Liver (tissue), 9 donors: ENCODE measurements around the gene TRIL. TPM values are rescaled to one million over a fixed set of nuclear protein-coding genes. Genes with fewer than 3 reads are reported as not detected.

ENCODE experiments used
- DNase-seq: peaks from one replicate; pipeline ENCODE4 v3.0.0-alpha.2; 2017; ENCODE audit warnings: low spot score
- H3K27ac ChIP-seq, 2 donors: one replicate each; pipeline ENCODE4 v1.7.0; 2013; ENCODE audit warnings: inconsistent platforms in 2 of 2, low read length in 2 of 2, control low read depth in 1 of 2, low read depth in 1 of 2, mild to moderate bottlenecking in 1 of 2
- H3K27me3 ChIP-seq, 4 donors: one replicate each; pipeline versions ENCODE4 v1.6.1 to v1.7.0; 2013; ENCODE audit warnings: low read length in 3 of 4, inconsistent platforms in 1 of 4, mild to moderate bottlenecking in 1 of 4, moderate library complexity in 1 of 4; ENCODE audit not compliant: control insufficient read depth in 4 of 4, insufficient read depth in 4 of 4
- H3K36me3 ChIP-seq, 4 donors: one replicate each; pipeline versions ENCODE4 v1.6.1 to v1.7.0; 2013; ENCODE audit warnings: low read length in 3 of 4, mild to moderate bottlenecking in 3 of 4, low read depth in 1 of 4, moderate library complexity in 1 of 4; ENCODE audit not compliant: control insufficient read depth in 4 of 4, insufficient read depth in 3 of 4
- H3K4me1 ChIP-seq, 4 donors: one replicate each; pipeline versions ENCODE4 v1.6.1 to v1.7.0; 2013; ENCODE audit warnings: low read length in 3 of 4, mild to moderate bottlenecking in 3 of 4, moderate library complexity in 1 of 4; ENCODE audit not compliant: control insufficient read depth in 4 of 4, insufficient read depth in 4 of 4
- H3K4me3 ChIP-seq, 3 donors: one replicate each; pipeline versions ENCODE4 v1.6.1 to v1.7.0; 2013; ENCODE audit warnings: low read length in 3 of 3, control low read depth in 1 of 3, low read depth in 1 of 3, mild to moderate bottlenecking in 1 of 3
- H3K9ac ChIP-seq, 2 donors: one replicate each; pipeline ENCODE4 v1.7.0; 2013; ENCODE audit warnings: low read length in 2 of 2, mild to moderate bottlenecking in 2 of 2, moderate library complexity in 2 of 2, control low read depth in 1 of 2, low read depth in 1 of 2
- H3K9me3 ChIP-seq, 4 donors: one replicate each; pipeline versions ENCODE4 v1.6.1 to v1.7.0; 2013; ENCODE audit warnings: low read length in 3 of 4; ENCODE audit not compliant: control insufficient read depth in 4 of 4
- EGR1 ChIP-seq, 2 donors: IDR thresholded peaks; 2 replicates each; pipeline ENCODE4 v1.6.1; 2016 to 2018; ENCODE audit warnings: antibody characterized with exemption in 2 of 2, low read depth in 2 of 2
- FOXA1 ChIP-seq: IDR thresholded peaks from 2 replicates; pipeline ENCODE4 v1.6.1; 2016; ENCODE audit warnings: antibody characterized with exemption
- FOXA2 ChIP-seq: IDR thresholded peaks from 2 replicates; pipeline ENCODE4 v1.6.1; 2016; ENCODE audit warnings: antibody characterized with exemption
- GABPA ChIP-seq, 2 donors: IDR thresholded peaks in 1 of 2; conservative IDR thresholded peaks in 1 of 2; 2 replicates each; pipeline ENCODE4 v1.6.1; 2016; ENCODE audit warnings: antibody characterized with exemption in 2 of 2, mild to moderate bottlenecking in 1 of 2, moderate library complexity in 1 of 2
- HNF4A ChIP-seq, 2 donors: conservative IDR thresholded peaks; 2 replicates each; pipeline ENCODE4 v1.6.1; 2016; ENCODE audit warnings: antibody characterized with exemption in 2 of 2, mild to moderate bottlenecking in 2 of 2
- HNF4G ChIP-seq: IDR thresholded peaks from 2 replicates; pipeline ENCODE4 v1.6.1; 2016; ENCODE audit warnings: antibody characterized with exemption
- JUND ChIP-seq, 2 donors: IDR thresholded peaks; 2 replicates each; pipeline ENCODE4 v1.6.1; 2016; ENCODE audit warnings: antibody characterized with exemption in 2 of 2
- NR2F2 ChIP-seq: IDR thresholded peaks from 2 replicates; pipeline ENCODE4 v1.6.1; 2016; ENCODE audit warnings: antibody characterized with exemption
- RAD21 ChIP-seq, 2 donors: IDR thresholded peaks; 2 replicates each; pipeline ENCODE4 v1.6.1; 2016; ENCODE audit warnings: antibody characterized with exemption in 2 of 2, mild to moderate bottlenecking in 2 of 2
- RXRA ChIP-seq, 2 donors: IDR thresholded peaks; 2 replicates each; pipeline ENCODE4 v1.6.1; 2017 to 2018; ENCODE audit warnings: antibody characterized with exemption in 2 of 2, mild to moderate bottlenecking in 1 of 2
- SP1 ChIP-seq: IDR thresholded peaks from 2 replicates; pipeline ENCODE4 v1.6.1; 2018; ENCODE audit warnings: antibody characterized with exemption, mild to moderate bottlenecking
- TAF1 ChIP-seq: conservative IDR thresholded peaks from 2 replicates; pipeline ENCODE4 v1.6.1; 2016; ENCODE audit warnings: antibody characterized with exemption, mild to moderate bottlenecking
- YY1 ChIP-seq: IDR thresholded peaks from 2 replicates; pipeline ENCODE4 v1.6.1; 2016; ENCODE audit warnings: antibody characterized with exemption, mild to moderate bottlenecking
- WGBS: extraction: QIAGEN DNeasy Blood & Tissue Kit; methylation state at CpG from one replicate; pipeline ENCODE4 v1.1.7; 2013; 5-methylcytosine and 5-hydroxymethylcytosine counted together
- polyA plus RNA-seq, 2 donors: library from polyadenylated mRNA; stranded (reverse) in 1 of 2; unstranded in 1 of 2; fragments of 200-250 nt in 1 of 2; fragments of >200 nt in 1 of 2; fragmentation: Nextera tagmentation in 1 of 2; extraction: Ambion mirVana in 1 of 2; gene quantifications; one replicate each; pipeline versions ENCODE4 v1.2.1 to v1.2.3, GENCODE V29; 2013 to 2015
- total RNA-seq, 2 donors: library from RNA; depleted of rRNA; stranded (reverse); fragments of >200 nt; gene quantifications; one replicate each; pipeline ENCODE4 v1.2.3, GENCODE V29; 2014
- TF ChIP-seq, protein P1 (sequence below): IDR thresholded peaks from 2 replicates; pipeline ENCODE4 v1.6.1; 2016; ENCODE audit warnings: antibody characterized with exemption
- TF ChIP-seq, protein P2 (sequence below): IDR thresholded peaks from 2 replicates; pipeline ENCODE4 v1.6.1; 2016; ENCODE audit warnings: antibody characterized with exemption
- TF ChIP-seq, protein P3 (sequence below): fragments of 150-350 bp; IDR thresholded peaks from 2 replicates; pipeline ENCODE4 v1.5.1; 2017; ENCODE audit warnings: improper control_type of control experiment, low read depth, low read length; ENCODE audit not compliant: missing input control
- TF ChIP-seq, protein P4 (sequence below): IDR thresholded peaks from 2 replicates; pipeline ENCODE4 v1.6.1; 2016; ENCODE audit warnings: antibody characterized with exemption, mild to moderate bottlenecking
- TF ChIP-seq, protein P5 (sequence below): IDR thresholded peaks from 2 replicates; pipeline ENCODE4 v1.6.1; 2016; ENCODE audit warnings: antibody characterized with exemption
- donor health status: healthy.
- donor health status: healthy.
- donor health status: healthy.
- donor health status: healthy.
- donor health status: healthy.

The TRIL gene
- total and polyA plus RNA-seq, 4 donors, result 0.06 to 0.67 (median 0.35) TPM

DNA sequence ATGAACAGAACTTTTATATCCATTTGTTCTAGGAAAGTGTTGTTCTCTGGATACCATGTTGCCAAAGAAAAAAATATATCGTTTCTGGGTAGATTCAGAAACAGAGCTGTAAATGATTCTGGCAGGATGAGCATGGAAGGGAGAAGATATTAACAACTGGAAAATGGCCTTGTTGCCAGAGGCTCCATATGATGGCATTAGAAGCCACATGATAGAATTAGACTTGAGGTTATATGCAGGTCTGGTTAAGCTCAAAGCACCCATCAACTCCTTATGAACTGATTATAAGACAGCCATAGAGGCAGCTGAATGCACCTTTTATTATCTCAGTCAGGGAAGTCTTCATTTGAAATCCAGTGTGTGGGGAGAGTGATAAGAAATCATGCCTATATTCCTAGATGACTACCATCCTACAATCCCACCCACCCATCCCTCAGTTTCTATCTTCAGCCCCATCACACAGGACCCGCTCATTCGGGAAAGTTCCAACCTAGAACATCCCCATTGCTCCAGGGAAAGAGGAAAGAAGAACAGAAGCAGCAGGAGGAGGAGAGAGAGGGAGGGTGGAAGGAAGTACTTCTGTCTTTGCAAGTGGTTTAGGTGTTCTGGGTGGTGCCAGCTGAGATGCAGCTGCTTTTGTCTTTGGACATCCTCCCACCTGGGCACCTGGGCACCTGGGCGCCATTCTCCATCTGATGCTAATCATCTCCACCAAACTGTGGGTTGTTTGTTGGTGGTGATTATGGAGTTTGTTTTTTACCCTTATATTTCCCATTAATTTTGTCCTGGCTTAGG is 25.5 kb upstream of the TRIL start:
- H3K27ac ChIP-seq, result no peak overlapping the region
- H3K36me3 ChIP-seq, result no peaks in the 10 kb centered on the region
- H3K27me3 ChIP-seq, result no peaks in the 10 kb centered on the region
- H3K9me3 ChIP-seq, result peaks cover 0 to 4% (median under 1%) of the 10 kb centered on the region in 4 donors
- H3K9ac ChIP-seq, result no peak overlapping the region
- no peaks in the 10 kb centered on the region for H3K4me1 ChIP-seq
- WGBS, result 92% methylated on average over 4 of the region's 4 CpGs
- no peak for TF ChIP-seq GABPA (IDR thresholded peaks at IDR 0.05 in 1 of 2, conservative IDR thresholded peaks at IDR 0.05 in 1 of 2)
- TF ChIP-seq RAD21 (IDR thresholded peaks at IDR 0.05), result no peak
- TF ChIP-seq YY1, result no peak
- no peak for TF ChIP-seq SP1
- TF ChIP-seq FOXA1, result no peak
- TF ChIP-seq, protein P1, sequence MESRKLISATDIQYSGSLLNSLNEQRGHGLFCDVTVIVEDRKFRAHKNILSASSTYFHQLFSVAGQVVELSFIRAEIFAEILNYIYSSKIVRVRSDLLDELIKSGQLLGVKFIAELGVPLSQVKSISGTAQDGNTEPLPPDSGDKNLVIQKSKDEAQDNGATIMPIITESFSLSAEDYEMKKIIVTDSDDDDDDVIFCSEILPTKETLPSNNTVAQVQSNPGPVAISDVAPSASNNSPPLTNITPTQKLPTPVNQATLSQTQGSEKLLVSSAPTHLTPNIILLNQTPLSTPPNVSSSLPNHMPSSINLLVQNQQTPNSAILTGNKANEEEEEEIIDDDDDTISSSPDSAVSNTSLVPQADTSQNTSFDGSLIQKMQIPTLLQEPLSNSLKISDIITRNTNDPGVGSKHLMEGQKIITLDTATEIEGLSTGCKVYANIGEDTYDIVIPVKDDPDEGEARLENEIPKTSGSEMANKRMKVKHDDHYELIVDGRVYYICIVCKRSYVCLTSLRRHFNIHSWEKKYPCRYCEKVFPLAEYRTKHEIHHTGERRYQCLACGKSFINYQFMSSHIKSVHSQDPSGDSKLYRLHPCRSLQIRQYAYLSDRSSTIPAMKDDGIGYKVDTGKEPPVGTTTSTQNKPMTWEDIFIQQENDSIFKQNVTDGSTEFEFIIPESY, result no peak
- no peak for TF ChIP-seq EGR1 (IDR thresholded peaks at IDR 0.05; ENCODE audit: low read depth in 2 of 2)
- no peak for TF ChIP-seq NR2F2
- TF ChIP-seq TAF1, result no peak
- no peak for TF ChIP-seq FOXA2
- TF ChIP-seq, protein P2, sequence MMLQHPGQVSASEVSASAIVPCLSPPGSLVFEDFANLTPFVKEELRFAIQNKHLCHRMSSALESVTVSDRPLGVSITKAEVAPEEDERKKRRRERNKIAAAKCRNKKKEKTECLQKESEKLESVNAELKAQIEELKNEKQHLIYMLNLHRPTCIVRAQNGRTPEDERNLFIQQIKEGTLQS, result no peak
- no peak for TF ChIP-seq HNF4G
- TF ChIP-seq, protein P3, sequence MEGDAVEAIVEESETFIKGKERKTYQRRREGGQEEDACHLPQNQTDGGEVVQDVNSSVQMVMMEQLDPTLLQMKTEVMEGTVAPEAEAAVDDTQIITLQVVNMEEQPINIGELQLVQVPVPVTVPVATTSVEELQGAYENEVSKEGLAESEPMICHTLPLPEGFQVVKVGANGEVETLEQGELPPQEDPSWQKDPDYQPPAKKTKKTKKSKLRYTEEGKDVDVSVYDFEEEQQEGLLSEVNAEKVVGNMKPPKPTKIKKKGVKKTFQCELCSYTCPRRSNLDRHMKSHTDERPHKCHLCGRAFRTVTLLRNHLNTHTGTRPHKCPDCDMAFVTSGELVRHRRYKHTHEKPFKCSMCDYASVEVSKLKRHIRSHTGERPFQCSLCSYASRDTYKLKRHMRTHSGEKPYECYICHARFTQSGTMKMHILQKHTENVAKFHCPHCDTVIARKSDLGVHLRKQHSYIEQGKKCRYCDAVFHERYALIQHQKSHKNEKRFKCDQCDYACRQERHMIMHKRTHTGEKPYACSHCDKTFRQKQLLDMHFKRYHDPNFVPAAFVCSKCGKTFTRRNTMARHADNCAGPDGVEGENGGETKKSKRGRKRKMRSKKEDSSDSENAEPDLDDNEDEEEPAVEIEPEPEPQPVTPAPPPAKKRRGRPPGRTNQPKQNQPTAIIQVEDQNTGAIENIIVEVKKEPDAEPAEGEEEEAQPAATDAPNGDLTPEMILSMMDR, result no peak
- TF ChIP-seq HNF4A (conservative IDR thresholded peaks at IDR 0.05), result no peak
- TF ChIP-seq, protein P4, sequence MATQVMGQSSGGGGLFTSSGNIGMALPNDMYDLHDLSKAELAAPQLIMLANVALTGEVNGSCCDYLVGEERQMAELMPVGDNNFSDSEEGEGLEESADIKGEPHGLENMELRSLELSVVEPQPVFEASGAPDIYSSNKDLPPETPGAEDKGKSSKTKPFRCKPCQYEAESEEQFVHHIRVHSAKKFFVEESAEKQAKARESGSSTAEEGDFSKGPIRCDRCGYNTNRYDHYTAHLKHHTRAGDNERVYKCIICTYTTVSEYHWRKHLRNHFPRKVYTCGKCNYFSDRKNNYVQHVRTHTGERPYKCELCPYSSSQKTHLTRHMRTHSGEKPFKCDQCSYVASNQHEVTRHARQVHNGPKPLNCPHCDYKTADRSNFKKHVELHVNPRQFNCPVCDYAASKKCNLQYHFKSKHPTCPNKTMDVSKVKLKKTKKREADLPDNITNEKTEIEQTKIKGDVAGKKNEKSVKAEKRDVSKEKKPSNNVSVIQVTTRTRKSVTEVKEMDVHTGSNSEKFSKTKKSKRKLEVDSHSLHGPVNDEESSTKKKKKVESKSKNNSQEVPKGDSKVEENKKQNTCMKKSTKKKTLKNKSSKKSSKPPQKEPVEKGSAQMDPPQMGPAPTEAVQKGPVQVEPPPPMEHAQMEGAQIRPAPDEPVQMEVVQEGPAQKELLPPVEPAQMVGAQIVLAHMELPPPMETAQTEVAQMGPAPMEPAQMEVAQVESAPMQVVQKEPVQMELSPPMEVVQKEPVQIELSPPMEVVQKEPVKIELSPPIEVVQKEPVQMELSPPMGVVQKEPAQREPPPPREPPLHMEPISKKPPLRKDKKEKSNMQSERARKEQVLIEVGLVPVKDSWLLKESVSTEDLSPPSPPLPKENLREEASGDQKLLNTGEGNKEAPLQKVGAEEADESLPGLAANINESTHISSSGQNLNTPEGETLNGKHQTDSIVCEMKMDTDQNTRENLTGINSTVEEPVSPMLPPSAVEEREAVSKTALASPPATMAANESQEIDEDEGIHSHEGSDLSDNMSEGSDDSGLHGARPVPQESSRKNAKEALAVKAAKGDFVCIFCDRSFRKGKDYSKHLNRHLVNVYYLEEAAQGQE, result no peak
- TF ChIP-seq, protein P5, sequence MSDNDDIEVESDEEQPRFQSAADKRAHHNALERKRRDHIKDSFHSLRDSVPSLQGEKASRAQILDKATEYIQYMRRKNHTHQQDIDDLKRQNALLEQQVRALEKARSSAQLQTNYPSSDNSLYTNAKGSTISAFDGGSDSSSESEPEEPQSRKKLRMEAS, result no peak
- no peak for TF ChIP-seq RXRA (IDR thresholded peaks at IDR 0.05)
- TF ChIP-seq JUND (IDR thresholded peaks at IDR 0.05), result no peak
- H3K4me3 ChIP-seq, result no peak overlapping the region
- no peak for DNase-seq
